Mesodermal cell (in vitro differentiated cells): ENCODE data around the gene KRTAP4-6.
"Not testable (repeated sequence)": the region's sequence is repeated elsewhere in the genome, so short reads cannot be mapped to it uniquely, and the experiment has no call there.

Source experiments
- H3K27ac ChIP-seq: 2 replicates; pipeline ENCODE4 v1.7.0; 2013; ENCODE audit warnings: mild to moderate bottlenecking, low read depth, low read length, moderate library complexity; ENCODE audit not compliant: severe bottlenecking
- H3K36me3 ChIP-seq: 2 replicates; pipeline ENCODE4 v1.7.1; 2013; ENCODE audit warnings: mild to moderate bottlenecking, low read length, moderate library complexity; ENCODE audit not compliant: control insufficient read depth, insufficient read depth
- H3K4me1 ChIP-seq: one replicate; pipeline ENCODE4 v1.7.1; 2013; ENCODE audit warnings: mild to moderate bottlenecking, low read length; ENCODE audit not compliant: insufficient read depth, control insufficient read depth, poor library complexity, severe bottlenecking
- H3K4me3 ChIP-seq: 2 replicates; pipeline ENCODE4 v1.7.0; 2013; ENCODE audit warnings: low read length, control low read depth, mild to moderate bottlenecking; ENCODE audit not compliant: insufficient read depth, poor library complexity, severe bottlenecking; ENCODE audit errors: extremely low read depth
- H3K9me3 ChIP-seq: 2 replicates; pipeline ENCODE4 v1.7.1; 2013; ENCODE audit warnings: mild to moderate bottlenecking, low read length, moderate library complexity; ENCODE audit not compliant: control insufficient read depth
- WGBS, 2 experiments: methylation state at CpG; one replicate each; pipeline ENCODE4 v1.1.5; 2013; ENCODE audit warnings: missing lambda C conversion rate in 2 of 2; ENCODE audit not compliant: insufficient coverage in 2 of 2; 5-methylcytosine and 5-hydroxymethylcytosine counted together

KRTAP4-6 gene

DNA sequence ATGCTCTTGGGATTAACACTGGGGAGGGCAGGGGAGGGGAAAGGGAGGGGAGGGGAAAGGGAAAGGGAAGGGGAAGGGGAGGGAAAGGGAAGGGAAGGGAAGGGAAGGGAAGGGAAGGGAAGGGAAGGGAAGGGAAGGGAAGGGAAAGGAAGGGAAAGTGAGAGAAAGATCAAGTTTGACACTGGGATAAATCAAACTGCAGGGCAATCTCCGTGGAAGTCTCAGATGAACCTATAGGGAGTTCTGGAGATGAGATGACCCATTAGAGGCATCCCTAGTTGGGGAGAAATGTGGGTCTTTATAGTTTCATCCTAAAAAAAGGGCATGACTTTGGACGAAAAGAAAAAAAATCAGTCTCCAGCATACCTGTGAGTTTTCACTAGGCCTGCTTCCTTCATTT is 18.6 kb downstream of the KRTAP4-6 start:
- WGBS, 2 experiments: 89 to 92% methylated on average over 2 of the region's 2 CpGs
- Histone ChIP-seq H3K4me1 (no peaks in the 10 kb centered on the region), H3K27ac (no peak overlapping the region), H3K9me3 (no peaks in the 10 kb centered on the region), H3K4me3 (no peak overlapping the region), H3K36me3 (no peaks in the 10 kb centered on the region)

DNA sequence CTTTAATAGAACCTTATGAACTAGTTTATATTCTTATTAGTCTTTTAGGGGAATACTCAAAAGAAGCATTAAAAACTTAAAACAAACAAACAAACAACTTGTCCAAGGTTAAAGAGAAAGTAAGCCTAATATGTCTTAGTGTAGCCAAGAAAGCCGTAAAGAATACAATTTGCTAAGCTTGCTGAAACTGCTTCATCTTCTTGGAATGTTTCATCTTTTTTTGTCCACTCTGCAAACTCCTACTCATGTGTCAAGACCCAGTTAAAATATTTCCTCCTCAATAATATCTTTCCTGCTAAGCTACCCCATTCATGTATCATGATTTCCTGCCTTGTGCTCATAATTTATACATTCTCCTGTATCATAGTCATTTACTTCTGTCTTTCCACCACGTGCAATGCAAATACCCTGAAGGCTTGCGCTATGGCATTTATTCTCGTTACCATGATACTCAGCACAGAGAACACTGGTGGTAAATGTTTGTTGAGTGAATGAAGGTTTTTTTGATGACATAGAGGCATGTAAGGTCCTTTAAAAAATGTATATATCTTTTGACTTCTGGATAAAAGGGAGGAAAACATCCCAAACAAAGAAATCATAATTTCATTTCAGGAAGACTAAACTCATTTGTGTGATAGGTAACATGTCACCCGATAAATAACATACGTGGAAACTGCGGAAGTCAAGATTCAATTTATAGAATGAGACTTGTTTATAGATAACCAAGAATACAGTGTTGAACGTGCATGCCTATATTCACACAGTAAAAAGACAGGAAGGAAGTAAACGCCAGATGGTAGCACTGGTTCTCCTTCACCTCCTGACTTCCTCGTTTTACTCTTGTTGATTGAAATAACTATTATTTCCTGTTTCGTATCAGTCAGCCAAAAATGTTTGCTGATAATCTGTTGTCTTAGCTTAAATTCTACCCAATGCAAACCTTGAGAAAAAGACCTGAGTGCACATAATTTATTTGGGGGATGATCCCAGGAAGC is 20.4 kb downstream of the KRTAP4-6 start:
- H3K9me3 ChIP-seq, H3K36me3 ChIP-seq, H3K4me1 ChIP-seq, H3K4me3 ChIP-seq, H3K27ac ChIP-seq: not testable (repeated sequence)
- WGBS, 2 experiments: 88 to 93% methylated on average over 2 to 3 of the region's 11 CpGs

DNA sequence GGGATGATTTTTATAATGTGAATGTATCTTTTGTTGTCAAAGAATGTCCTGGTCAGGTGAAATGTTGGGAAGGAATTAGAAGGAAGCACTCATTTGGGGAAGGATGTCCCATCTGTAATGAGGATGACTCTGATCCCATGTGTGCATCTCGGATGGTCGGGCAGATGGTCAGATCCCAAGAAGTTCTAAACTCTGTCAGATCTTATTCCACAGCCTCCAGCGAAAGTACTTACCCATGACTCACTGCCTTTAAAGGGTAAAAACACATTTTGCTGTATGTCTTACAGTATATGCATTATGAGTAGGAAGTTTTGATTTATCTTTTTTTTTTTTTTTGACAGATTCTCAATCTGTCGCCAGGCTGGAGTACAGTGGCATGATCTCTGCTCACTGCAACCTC is 21.6 kb downstream of the KRTAP4-6 start:
- 84 to 90% methylated on average over 2 of the region's 4 CpGs for WGBS, 2 experiments
- H3K27ac ChIP-seq: no peak overlapping the region
- no peaks in the 10 kb centered on the region for H3K36me3 ChIP-seq
- H3K4me3 ChIP-seq: no peak overlapping the region
- no peaks in the 10 kb centered on the region for H3K9me3 ChIP-seq
- no peaks in the 10 kb centered on the region for H3K4me1 ChIP-seq

DNA sequence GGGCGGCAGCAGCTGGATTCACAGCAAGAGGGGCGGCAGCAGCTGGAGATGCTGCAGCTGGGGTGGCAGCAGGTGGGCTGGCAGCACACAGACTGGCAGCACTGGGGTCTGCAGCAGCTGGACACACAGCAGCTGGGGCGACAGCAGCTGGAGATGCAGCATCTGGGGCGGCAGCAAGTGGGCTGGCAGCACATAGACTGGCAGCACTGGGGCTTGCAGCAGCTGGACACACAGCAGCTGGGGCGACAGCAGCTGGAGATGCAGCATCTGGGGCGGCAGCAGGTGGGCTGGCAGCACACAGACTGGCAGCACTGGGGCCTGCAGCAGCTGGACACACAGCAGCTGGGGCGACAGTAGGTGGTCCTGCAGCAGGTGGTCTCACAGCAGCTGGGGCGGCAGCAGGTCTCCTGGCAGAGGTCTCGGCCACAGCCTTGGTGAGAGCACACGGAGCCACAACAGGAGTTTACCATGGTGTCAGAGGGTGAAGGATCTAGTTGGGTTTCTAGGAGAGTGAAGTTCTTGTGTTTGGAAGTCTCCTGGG is 22.4 kb downstream of the KRTAP4-6 start, which contains the start of gene KRTAP4-11:
TSS of gene KRTAP4-11 (minus strand) at position 528 of the 541 bp plus-strand sequence. CDS start at position 470, 58 bp downstream.
- not testable (repeated sequence) for H3K4me3 ChIP-seq, H3K27ac ChIP-seq, H3K36me3 ChIP-seq, H3K9me3 ChIP-seq, H3K4me1 ChIP-seq
- 79 to 86% methylated on average over 10 of the region's 10 CpGs for WGBS, 2 experiments

DNA sequence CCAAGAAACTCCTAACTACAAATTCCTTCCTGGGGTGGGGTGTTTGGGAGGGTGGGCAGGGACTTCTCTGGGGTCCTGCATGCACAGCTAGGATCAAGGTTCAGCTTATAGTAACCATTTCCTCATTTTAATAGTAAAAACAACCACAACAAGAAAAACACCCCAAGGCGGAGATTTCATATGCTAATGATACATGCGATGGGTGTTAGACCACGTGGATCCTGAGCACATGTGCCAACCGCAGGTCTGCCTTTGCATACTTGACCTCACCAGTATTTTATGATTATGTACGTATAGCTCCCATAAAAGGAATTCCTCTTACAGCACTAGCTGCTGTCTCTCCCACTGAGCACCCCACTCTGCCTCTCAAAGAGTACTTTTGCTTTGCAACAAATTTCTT is 24.0 kb downstream of the KRTAP4-6 start:
- no peaks in the 10 kb centered on the region for H3K4me1 ChIP-seq
- H3K27ac ChIP-seq: no peak overlapping the region
- H3K4me3 ChIP-seq: no peak overlapping the region
- H3K9me3 ChIP-seq: peaks cover 4% of the 10 kb centered on the region
- 89 to 95% methylated on average over 4 to 5 of the region's 5 CpGs for WGBS, 2 experiments
- H3K36me3 ChIP-seq: no peaks in the 10 kb centered on the region

DNA sequence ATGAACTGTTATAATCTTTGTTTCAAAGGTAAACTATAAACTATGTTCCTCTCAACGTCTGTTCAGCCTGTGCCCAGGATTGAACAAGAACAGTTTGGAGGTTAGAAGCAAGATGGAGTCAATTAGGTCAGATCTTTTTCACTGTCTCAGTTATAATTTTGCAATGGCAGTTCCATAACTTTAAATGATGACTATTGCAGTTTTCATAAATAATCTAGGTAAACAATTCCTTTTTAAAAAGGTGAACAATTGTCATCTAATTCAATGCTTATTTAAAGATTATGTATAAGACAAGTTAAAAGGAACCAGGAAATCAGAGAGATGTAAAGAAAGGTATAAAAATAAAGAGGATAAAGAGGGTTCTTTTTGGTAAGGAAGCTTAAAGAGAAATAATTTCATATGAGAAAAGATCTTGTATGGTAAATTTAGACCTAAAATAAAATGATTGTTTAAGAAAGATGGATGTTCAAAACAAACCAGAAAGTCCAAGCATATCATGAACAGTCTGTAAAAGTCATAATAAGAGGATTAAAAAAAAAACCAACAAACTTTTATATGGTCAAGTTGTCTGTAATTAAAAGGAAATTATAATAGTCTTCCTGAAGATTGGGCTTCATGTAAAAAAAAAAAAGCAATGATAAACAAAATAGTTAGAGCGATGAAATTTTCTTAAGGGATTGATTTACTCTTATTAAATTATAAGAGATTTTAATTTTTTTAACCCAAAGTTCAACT is 29.0 kb downstream of the KRTAP4-6 start:
- Histone ChIP-seq H3K27ac (no peak overlapping the region), H3K4me1 (no peaks in the 10 kb centered on the region), H3K4me3 (no peak overlapping the region), H3K9me3 (peaks cover 11% of the 10 kb centered on the region), H3K36me3 (no peaks in the 10 kb centered on the region)
- WGBS, 2 experiments: no CpG with 5 or more reads among the region's 2 CpGs

DNA sequence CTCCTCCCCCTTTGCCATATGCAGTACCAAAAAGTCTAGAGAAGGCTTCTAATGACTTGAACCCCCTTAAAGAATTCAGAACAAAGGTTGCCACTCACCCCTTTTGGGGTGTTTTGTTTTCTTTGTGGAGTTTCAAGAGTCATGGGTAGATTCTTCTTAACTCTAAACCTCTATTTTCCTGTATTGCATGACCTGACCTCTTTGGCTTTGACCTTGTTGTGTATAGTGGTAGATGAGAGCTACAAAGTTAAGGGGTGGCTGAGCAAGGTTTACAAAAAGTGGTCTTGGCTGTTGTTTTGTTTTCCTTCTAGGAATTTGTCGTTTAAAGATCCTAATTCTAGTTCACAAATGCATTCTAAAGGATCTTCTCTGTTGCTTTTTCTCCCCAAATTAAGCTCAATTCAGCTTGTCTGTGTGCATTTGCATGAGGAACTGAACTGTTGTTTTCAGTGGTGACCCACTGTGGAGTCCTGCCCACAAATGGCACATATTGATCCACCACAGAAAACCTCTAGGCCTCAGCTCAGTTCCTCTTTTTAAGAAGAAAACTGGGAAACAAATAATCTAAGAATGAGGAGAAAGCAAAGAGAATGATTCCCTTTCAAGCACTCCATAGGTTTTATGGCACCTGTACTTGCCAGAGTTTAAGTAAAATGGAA is 31.5 kb downstream of the KRTAP4-6 start:
- H3K36me3 ChIP-seq, H3K4me3 ChIP-seq, H3K4me1 ChIP-seq, H3K27ac ChIP-seq: not testable (repeated sequence)
- no CpG with 5 or more reads among the region's 1 CpG for WGBS, 2 experiments
- H3K9me3 ChIP-seq: peaks cover 11% of the 10 kb centered on the region

DNA sequence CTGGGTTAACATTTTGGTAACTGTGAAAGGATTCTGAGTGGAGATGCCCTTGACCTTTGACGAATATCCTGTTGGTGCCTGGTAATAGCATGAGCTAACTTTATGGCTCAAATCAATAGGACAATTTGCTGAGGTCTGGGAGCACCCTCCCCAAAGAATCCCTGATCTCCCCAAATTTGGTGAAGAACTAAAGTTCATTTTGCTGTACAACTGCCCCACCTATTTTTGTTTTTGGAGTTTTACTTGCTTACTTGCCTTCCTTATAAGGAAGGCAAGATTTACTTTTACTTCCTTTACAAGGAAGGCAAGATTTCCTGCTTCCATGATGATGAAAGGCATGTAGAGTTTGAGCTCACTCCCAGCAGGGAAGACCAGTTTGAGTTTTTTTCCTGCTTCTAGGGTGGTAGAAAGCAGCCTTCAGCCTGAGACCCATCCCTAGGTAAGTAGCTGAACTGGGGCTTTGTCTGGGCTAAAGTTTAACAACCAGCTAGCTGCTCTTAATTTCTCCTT is 32.3 kb downstream of the KRTAP4-6 start:
- Histone ChIP-seq H3K4me1 (peaks cover 6% of the 10 kb centered on the region), H3K36me3 (no peaks in the 10 kb centered on the region), H3K27ac (no peak overlapping the region), H3K4me3 (no peak overlapping the region), H3K9me3 (peaks cover 7% of the 10 kb centered on the region)
- WGBS, 2 experiments: no CpG with 5 or more reads among the region's 1 CpG

DNA sequence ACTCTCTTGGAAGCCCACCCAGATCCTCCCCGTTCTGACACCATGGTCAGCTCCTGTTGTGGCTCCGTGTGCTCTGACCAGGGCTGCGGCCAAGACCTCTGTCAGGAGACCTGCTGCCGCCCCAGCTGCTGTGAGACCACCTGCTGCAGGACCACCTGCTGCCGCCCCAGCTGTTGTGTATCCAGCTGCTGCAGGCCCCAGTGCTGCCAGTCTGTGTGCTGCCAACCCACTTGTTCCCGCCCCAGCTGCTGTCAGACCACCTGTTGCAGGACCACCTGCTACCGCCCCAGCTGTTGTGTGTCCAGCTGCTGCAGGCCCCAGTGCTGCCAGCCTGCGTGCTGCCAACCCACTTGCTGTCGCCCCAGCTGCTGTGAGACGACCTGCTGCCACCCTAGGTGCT is 35.0 kb downstream of the KRTAP4-6 start, which contains the start of gene KRTAP4-9:
TSS of gene KRTAP4-9 (plus strand) at position 43 of the 400 bp plus-strand sequence. CDS start at position 43, 0 bp downstream.
- H3K27ac ChIP-seq, H3K4me1 ChIP-seq, H3K36me3 ChIP-seq, H3K4me3 ChIP-seq, H3K9me3 ChIP-seq: not testable (repeated sequence)
- 75 to 80% methylated on average over 9 of the region's 10 CpGs for WGBS, 2 experiments

DNA sequence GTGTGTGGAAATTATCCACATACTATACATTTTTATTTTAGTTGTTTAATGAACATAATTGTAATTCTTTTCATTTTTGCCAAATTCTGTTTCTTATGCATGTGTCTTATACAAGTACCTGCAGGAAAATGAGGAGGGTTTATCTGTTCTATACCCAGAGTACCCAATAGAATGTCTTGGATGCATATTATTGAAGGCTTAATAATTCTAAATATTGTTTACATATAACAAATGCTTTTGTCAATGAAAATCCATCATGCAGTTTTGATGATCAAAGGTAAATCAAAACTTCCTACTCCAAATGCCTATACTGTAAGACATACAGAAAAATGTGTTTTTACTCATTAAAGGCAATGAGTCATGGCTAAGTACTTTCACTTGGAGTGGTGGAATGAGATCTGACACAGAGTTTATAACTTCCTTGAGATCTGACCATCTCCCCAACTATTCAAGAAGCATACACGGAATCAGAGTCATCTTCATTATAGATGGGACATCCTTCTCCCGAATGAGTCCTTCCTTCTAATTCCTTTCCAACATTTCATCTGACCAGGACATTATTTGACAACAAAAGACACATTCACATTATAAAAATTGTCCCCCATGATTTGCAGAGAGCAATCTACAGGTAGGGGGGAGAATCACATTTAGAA is 35.8 kb downstream of the KRTAP4-6 start:
- not testable (repeated sequence) for H3K9me3 ChIP-seq, H3K27ac ChIP-seq, H3K36me3 ChIP-seq, H3K4me1 ChIP-seq, H3K4me3 ChIP-seq
- WGBS, 2 experiments: no CpG with 5 or more reads among the region's 2 CpGs
